AG10803 (cell line): ENCODE data around the gene SLC26A2.

Experiments used
- DNase-seq: peaks from one replicate; pipeline ENCODE4 v3.0.0; 2010; ENCODE audit warnings: low read depth
- H3K4me3 ChIP-seq: 2 replicates; pipeline ENCODE4 v1.5.1; 2011; ENCODE audit warnings: mild to moderate bottlenecking, low read length, control low read depth
- TF ChIP-seq, protein P1 (sequence below): conservative IDR thresholded peaks from 2 replicates; pipeline ENCODE4 v1.5.1; 2011; ENCODE audit warnings: mild to moderate bottlenecking, low read length, control low read depth, inconsistent platforms

The SLC26A2 gene

GRCh38 chr5:150006318-150006717, 45.8 kb downstream of the SLC26A2 start:
- no peak overlapping the region for H3K4me3 ChIP-seq
- TF ChIP-seq, protein P1, sequence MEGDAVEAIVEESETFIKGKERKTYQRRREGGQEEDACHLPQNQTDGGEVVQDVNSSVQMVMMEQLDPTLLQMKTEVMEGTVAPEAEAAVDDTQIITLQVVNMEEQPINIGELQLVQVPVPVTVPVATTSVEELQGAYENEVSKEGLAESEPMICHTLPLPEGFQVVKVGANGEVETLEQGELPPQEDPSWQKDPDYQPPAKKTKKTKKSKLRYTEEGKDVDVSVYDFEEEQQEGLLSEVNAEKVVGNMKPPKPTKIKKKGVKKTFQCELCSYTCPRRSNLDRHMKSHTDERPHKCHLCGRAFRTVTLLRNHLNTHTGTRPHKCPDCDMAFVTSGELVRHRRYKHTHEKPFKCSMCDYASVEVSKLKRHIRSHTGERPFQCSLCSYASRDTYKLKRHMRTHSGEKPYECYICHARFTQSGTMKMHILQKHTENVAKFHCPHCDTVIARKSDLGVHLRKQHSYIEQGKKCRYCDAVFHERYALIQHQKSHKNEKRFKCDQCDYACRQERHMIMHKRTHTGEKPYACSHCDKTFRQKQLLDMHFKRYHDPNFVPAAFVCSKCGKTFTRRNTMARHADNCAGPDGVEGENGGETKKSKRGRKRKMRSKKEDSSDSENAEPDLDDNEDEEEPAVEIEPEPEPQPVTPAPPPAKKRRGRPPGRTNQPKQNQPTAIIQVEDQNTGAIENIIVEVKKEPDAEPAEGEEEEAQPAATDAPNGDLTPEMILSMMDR, result no peak
- no peak for DNase-seq

GRCh38 chr5:150007050-150007449, 46.5 kb downstream of the SLC26A2 start:
- H3K4me3 ChIP-seq, result no peak overlapping the region
- no peak for DNase-seq
- TF ChIP-seq, protein P1, result no peak

- H3K4me3 ChIP-seq, result no peak overlapping the region
- no peak for DNase-seq
- TF ChIP-seq, protein P1, result no peak
Observed at GRCh38 chr5:150009671-150010387, 49.3 kb downstream of the SLC26A2 start.

DNA sequence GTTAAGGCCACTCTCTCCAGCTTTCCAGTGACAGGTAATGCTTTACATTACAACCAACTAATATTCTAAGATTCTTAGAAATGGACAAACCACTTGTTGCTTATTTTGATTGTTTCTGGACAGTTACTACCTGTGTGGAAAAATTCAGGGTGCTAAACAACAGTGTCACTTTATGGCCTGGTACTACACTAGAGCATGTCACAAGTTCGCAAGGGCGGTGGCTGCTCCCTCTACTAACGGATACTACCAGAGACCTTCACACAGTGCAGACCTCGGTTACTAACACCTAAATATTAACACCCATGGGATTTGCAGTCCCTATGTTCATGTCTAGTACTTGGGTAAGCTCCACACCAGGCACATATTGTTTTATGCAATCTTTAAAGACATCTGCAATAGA, 53.4 kb downstream of the SLC26A2 start:
- TF ChIP-seq, protein P1, result no peak
- DNase-seq, result no peak

DNA sequence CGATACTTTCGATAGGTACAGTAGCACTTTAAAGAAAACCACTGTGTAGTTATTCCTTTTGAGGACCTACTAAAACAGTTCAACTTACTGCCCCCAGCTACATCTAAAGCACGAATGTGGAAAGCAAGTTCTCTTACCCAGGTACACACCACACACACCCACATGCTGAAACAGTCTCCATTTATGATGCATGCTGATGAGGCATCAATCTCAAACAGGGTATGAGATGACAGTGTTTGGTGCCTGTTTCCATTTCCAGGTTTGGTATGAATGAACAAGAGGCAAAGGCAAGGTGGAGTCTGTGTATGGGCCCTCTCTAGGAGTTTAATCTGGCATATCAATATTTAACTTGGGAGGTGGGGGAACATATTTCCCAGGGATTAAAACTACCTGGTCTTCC, 53.9 kb downstream of the SLC26A2 start:
- DNase-seq, result no peak
- no peak overlapping the region for H3K4me3 ChIP-seq
- TF ChIP-seq, protein P1, result no peak

More for the DNA sequence above, 53.4 kb downstream of the SLC26A2 start:
- no peak overlapping the region for H3K4me3 ChIP-seq

DNA sequence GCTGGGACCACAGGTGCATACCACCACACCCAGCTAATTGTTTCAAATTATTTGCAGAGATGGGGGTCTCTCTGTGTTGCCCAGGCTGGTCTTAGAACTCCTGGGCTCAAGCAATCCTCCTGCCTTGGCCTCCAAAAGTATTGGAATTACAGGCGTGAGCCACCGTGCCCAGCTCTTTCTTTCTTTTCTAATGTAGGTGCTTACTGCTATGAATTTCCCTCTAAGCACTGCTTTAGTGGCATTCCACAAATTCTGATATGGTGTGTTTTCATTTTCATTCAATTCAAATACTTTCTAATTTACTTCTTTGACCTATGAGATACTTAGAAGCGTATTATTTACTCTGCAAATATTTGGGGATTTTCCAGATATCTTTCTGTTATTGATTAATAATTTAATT, 54.9 kb downstream of the SLC26A2 start:
- TF ChIP-seq, protein P1, result no peak
- no peak overlapping the region for H3K4me3 ChIP-seq
- no peak for DNase-seq

DNA sequence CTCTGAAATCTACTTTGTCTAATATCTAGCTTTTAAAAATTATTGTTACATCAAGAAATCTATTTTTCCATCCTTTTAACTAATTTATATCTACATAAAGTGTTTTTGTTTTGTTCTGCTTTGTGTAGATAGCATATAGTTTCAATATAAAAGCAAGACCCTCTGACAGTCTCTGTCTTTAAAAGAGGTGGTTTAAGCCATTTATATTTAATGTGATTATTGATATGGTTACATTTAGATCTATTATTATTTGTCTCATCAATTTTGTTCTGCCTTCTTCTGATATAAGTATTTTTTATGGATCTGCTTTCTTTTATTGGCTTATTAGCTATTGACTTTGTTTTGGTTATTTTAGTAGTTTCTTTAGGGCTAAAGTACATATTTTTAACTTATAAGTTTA, 56.0 kb downstream of the SLC26A2 start:
- no peak overlapping the region for H3K4me3 ChIP-seq
- TF ChIP-seq, protein P1, result no peak
- no peak for DNase-seq
